ENCODE measurements around the gene MYO5B. TPM values are rescaled to one million over a fixed set of nuclear protein-coding genes. Genes with fewer than 3 reads are reported as not detected.
"Not testable (repeated sequence)": the region's sequence is repeated elsewhere in the genome, so short reads cannot be mapped to it uniquely, and the experiment has no call there.

The MYO5B gene
- total RNA-seq, 1 donor from 2014 or later = 0.20 TPM

GRCh38 chr18:49808553-49809191 lies 386.3 kb downstream of the MYO5B start:
- not testable (repeated sequence) for DNase-seq (ENCODE audit: low read depth, low spot score)

GRCh38 chr18:49804096-49804495 lies 390.9 kb downstream of the MYO5B start:
- DNase-seq (ENCODE audit: low read depth, low spot score) = no peak

GRCh38 chr18:49802623-49803022 lies 392.3 kb downstream of the MYO5B start:
- no peak for DNase-seq (ENCODE audit: low read depth, low spot score)

GRCh38 chr18:49800491-49800890 lies 394.5 kb downstream of the MYO5B start:
- DNase-seq (ENCODE audit: low read depth, low spot score) = not testable (repeated sequence)

- not testable (repeated sequence) for DNase-seq (ENCODE audit: low read depth, low spot score)
Observed at GRCh38 chr18:49799806-49800205, 395.1 kb downstream of the MYO5B start.

GRCh38 chr18:49798001-49798400 lies 396.9 kb downstream of the MYO5B start:
- no peak for DNase-seq (ENCODE audit: low read depth, low spot score)

GRCh38 chr18:49795612-49796552 lies 399.1 kb downstream of the MYO5B start:
- DNase-seq (ENCODE audit: low read depth, low spot score) = no peak

GRCh38 chr18:49794743-49795142 lies 400.2 kb downstream of the MYO5B start:
- no peak for DNase-seq (ENCODE audit: low read depth, low spot score)

GRCh38 chr18:49789560-49790134 lies 405.3 kb downstream of the MYO5B start:
- not testable (repeated sequence) for DNase-seq (ENCODE audit: low read depth, low spot score)

GRCh38 chr18:49788327-49788898 lies 406.5 kb downstream of the MYO5B start:
- DNase-seq (ENCODE audit: low read depth, low spot score) = no peak

- DNase-seq (ENCODE audit: low read depth, low spot score) = no peak
Observed at GRCh38 chr18:49786019-49786720, 408.8 kb downstream of the MYO5B start.

GRCh38 chr18:49784427-49785185 lies 410.3 kb downstream of the MYO5B start:
- DNase-seq (ENCODE audit: low read depth, low spot score) = no peak

GRCh38 chr18:49783631-49784030 lies 411.3 kb downstream of the MYO5B start:
- DNase-seq (ENCODE audit: low read depth, low spot score) = not testable (repeated sequence)

GRCh38 chr18:49778826-49779465 lies 416.0 kb downstream of the MYO5B start:
- no peak for DNase-seq (ENCODE audit: low read depth, low spot score)

Other genes with a start within 250 kb of the MYO5B start
- gene CFAP53, start 71.3 kb upstream of the MYO5B start, total RNA-seq = 0.13 and 0.18 TPM in 2 replicates
- 49.9 and 69.6 TPM in 2 replicates for gene MBD1, start 86.4 kb upstream of the MYO5B start, total RNA-seq
- gene CXXC1, start 92.5 kb upstream of the MYO5B start, total RNA-seq = 40.8 and 52.1 TPM in 2 replicates
- 13.1 and 23.0 TPM in 2 replicates for gene SKA1, start 179.9 kb upstream of the MYO5B start, total RNA-seq